Neural cell (in vitro differentiated cells): ENCODE data around the gene IP6K1.

ENCODE experiments used
- EP300 ChIP-seq: fragments of 450-650 bp; conservative IDR thresholded peaks from 2 replicates; pipeline ENCODE4 v1.6.1; 2014; ENCODE audit warnings: antibody characterized with exemption, mild to moderate bottlenecking, moderate library complexity; ENCODE audit not compliant: poor library complexity, severe bottlenecking
- EZH2 ChIP-seq: fragments of 200-600, 300-800 bp; shearing (Covaris generic), sonication (generic); IDR thresholded peaks from 2 replicates; pipeline ENCODE4 v1.6.1; 2014; ENCODE audit warnings: antibody characterized with exemption, low read length, borderline replicate concordance, mild to moderate bottlenecking; ENCODE audit not compliant: insufficient read depth, poor library complexity, severe bottlenecking
- TF ChIP-seq, protein P1 (sequence below): fragments of 450-650 bp; IDR thresholded peaks from 2 replicates; pipeline ENCODE4 v1.5.1; 2014; ENCODE audit warnings: antibody characterized with exemption, mild to moderate bottlenecking, moderate library complexity; ENCODE audit not compliant: poor library complexity, severe bottlenecking

- TF ChIP-seq, protein P1, sequence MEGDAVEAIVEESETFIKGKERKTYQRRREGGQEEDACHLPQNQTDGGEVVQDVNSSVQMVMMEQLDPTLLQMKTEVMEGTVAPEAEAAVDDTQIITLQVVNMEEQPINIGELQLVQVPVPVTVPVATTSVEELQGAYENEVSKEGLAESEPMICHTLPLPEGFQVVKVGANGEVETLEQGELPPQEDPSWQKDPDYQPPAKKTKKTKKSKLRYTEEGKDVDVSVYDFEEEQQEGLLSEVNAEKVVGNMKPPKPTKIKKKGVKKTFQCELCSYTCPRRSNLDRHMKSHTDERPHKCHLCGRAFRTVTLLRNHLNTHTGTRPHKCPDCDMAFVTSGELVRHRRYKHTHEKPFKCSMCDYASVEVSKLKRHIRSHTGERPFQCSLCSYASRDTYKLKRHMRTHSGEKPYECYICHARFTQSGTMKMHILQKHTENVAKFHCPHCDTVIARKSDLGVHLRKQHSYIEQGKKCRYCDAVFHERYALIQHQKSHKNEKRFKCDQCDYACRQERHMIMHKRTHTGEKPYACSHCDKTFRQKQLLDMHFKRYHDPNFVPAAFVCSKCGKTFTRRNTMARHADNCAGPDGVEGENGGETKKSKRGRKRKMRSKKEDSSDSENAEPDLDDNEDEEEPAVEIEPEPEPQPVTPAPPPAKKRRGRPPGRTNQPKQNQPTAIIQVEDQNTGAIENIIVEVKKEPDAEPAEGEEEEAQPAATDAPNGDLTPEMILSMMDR: no peak
- TF ChIP-seq EZH2 (no peak), EP300 (no peak)
Observed at GRCh38 chr3:49717959-49718857, 68.1 kb downstream of the IP6K1 start.
